Purkinje cell (primary cell): ENCODE results near the gene TGFB2. TPM values are rescaled to one million over a fixed set of nuclear protein-coding genes. Genes with fewer than 3 reads are reported as not detected.

Experiments
- polyA plus RNA-seq: library from polyadenylated mRNA; unstranded; fragments of >200 nt; fragmentation: Nextera tagmentation; gene quantifications from 2 replicates; pipeline ENCODE4 v1.2.1, GENCODE V29; 2014

Gene TGFB2
- 2.7 and 6.9 TPM in 2 replicates for polyA plus RNA-seq

DNA sequence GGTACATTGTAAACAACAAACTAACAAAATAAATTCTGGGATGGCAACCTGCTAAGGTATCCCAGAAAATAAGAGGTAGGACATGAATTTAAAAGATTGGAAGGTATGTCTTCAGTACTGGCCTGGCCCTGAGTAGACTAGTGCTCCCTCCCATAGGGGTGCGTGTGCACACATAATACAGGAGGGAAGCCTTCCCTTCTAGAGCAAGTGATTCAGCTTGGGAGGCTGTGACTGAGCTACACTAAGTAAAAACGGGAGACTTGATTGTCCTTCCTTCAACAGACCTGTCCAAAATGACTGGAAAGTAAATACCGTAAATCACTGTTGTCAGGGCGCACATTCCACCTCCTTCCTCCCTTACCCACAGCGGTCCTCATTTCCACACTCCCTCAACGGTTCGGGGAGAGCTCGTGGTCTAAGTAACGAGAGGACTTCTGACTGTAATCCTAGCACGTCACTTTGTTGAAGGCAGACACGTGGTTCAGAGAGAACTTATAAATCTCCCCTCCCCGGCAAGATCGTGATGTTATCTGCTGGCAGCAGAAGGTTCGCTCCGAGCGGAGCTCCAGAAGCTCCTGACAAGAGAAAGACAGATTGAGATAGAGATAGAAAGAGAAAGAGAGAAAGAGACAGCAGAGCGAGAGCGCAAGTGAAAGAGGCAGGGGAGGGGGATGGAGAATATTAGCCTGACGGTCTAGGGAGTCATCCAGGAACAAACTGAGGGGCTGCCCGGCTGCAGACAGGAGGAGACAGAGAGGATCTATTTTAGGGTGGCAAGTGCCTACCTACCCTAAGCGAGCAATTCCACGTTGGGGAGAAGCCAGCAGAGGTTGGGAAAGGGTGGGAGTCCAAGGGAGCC is at the start of gene TGFB2:
Gene TGFB2 (plus strand): TSS at position 523 of the 859 bp plus-strand sequence. CDS start 1,366 bp downstream, outside the sequence.

Other genes with a start within 250 kb of the TGFB2 start
- gene RRP15, start 60.0 kb upstream of the TGFB2 start, polyA plus RNA-seq = 19.6 and 28.0 TPM in 2 replicates